Retinal pigment epithelial cell (primary cell): ENCODE data around the gene SPDYE9.
"Not testable (repeated sequence)": the region's sequence is repeated elsewhere in the genome, so short reads cannot be mapped to it uniquely, and the experiment has no call there.

Experiments used
- DNase-seq: peaks from one replicate; pipeline ENCODE4 v3.0.0-alpha.2; 2010; ENCODE audit warnings: low read depth
- H3K4me3 ChIP-seq: 2 replicates; pipeline ENCODE4 v1.5.1; 2011; ENCODE audit warnings: mild to moderate bottlenecking, low read length, control low read depth, moderate library complexity

Gene SPDYE9

GRCh38 chr7:73085938-73086337 is at the start of gene SPDYE9:
Gene SPDYE9, minus strand, starts transcription at chr7:73086038. Its CDS starts 1,800 bp downstream, at chr7:73084238.
- not testable (repeated sequence) for DNase-seq, H3K4me3 ChIP-seq

GRCh38 chr7:73134866-73135265 is 49.0 kb upstream of the SPDYE9 start:
- not testable (repeated sequence) for H3K4me3 ChIP-seq, DNase-seq

GRCh38 chr7:73132651-73133217 is 46.9 kb upstream of the SPDYE9 start:
- H3K4me3 ChIP-seq, DNase-seq: not testable (repeated sequence)

- H3K4me3 ChIP-seq, DNase-seq: not testable (repeated sequence)
Measured at GRCh38 chr7:73130612-73131011, 44.8 kb upstream of the SPDYE9 start.

GRCh38 chr7:73124126-73124525 is 38.3 kb upstream of the SPDYE9 start:
- not testable (repeated sequence) for H3K4me3 ChIP-seq, DNase-seq

- DNase-seq, H3K4me3 ChIP-seq: not testable (repeated sequence)
Measured at GRCh38 chr7:73122778-73123447, 37.1 kb upstream of the SPDYE9 start.

- not testable (repeated sequence) for DNase-seq, H3K4me3 ChIP-seq
Measured at GRCh38 chr7:73118155-73118554, 32.3 kb upstream of the SPDYE9 start.

GRCh38 chr7:73057811-73058210 is 28.0 kb downstream of the SPDYE9 start, which contains the start of gene SPDYE11:
Gene SPDYE11, minus strand, starts transcription at chr7:73057911. Its CDS starts 1,800 bp downstream, at chr7:73056111.
- not testable (repeated sequence) for H3K4me3 ChIP-seq, DNase-seq

GRCh38 chr7:73029666-73030065 is 56.2 kb downstream of the SPDYE9 start, which contains the start of gene SPDYE8:
Gene SPDYE8, minus strand, starts transcription at chr7:73029766. Its CDS starts 1,800 bp downstream, at chr7:73027966.
- not testable (repeated sequence) for DNase-seq, H3K4me3 ChIP-seq
